Prostate gland (tissue), 2 donors: ENCODE measurements around the gene NFATC1.

Experiments
- POLR2A ChIP-seq: fragments of 450-650 bp; IDR thresholded peaks from one replicate; pipeline ENCODE4 v1.6.1; 2016; ENCODE audit warnings: antibody characterized with exemption, mild to moderate bottlenecking
- POLR2AphosphoS5 ChIP-seq: sonication (generic); formaldehyde crosslinking; IDR thresholded peaks from one replicate; pipeline ENCODE4 v1.6.1; 2017; ENCODE audit warnings: antibody characterized with exemption
- TF ChIP-seq, protein P1 (sequence below), 4 experiments: fragments of 200-600 bp in 2 of 4; fragments of 450-650 bp in 2 of 4; sonication (generic) in 2 of 4; IDR thresholded peaks; 1 replicate in 3 of 4; 2 replicates in 1 of 4; pipeline ENCODE4 v1.5.1; 2016 to 2019; ENCODE audit warnings: antibody characterized with exemption in 4 of 4, mild to moderate bottlenecking in 2 of 4, moderate library complexity in 2 of 4

DNA sequence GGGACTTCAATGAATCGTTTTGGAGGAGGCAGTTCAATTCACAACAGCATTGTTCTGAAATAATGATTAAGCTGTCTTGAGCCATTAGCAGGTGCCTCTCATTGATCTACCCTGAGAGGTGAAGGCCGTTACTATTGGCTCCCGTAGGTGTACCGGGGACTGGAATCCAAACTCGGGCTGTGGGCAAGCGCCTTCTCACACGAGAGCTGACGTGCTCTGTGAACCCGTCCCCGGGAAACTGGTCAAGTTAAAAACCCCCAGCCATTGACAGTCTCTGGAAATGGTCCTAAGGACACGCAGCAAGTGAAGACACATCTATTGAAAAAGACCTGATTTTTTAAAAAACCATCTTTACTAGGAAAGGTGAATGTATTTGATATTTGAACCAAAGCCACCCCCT lies 8.1 kb upstream of the NFATC1 start:
- TF ChIP-seq POLR2A (no peak), POLR2AphosphoS5 (no peak)
- TF ChIP-seq, protein P1, sequence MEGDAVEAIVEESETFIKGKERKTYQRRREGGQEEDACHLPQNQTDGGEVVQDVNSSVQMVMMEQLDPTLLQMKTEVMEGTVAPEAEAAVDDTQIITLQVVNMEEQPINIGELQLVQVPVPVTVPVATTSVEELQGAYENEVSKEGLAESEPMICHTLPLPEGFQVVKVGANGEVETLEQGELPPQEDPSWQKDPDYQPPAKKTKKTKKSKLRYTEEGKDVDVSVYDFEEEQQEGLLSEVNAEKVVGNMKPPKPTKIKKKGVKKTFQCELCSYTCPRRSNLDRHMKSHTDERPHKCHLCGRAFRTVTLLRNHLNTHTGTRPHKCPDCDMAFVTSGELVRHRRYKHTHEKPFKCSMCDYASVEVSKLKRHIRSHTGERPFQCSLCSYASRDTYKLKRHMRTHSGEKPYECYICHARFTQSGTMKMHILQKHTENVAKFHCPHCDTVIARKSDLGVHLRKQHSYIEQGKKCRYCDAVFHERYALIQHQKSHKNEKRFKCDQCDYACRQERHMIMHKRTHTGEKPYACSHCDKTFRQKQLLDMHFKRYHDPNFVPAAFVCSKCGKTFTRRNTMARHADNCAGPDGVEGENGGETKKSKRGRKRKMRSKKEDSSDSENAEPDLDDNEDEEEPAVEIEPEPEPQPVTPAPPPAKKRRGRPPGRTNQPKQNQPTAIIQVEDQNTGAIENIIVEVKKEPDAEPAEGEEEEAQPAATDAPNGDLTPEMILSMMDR (IDR thresholded peaks at IDR 0.05) = no peak
